Measurements from ENCODE around the gene VPREB3. TPM values are rescaled to one million over a fixed set of nuclear protein-coding genes. Genes with fewer than 3 reads are reported as not detected.

Gene VPREB3, protein sequence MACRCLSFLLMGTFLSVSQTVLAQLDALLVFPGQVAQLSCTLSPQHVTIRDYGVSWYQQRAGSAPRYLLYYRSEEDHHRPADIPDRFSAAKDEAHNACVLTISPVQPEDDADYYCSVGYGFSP
- total RNA-seq = not detected
- 1 to 10 TPM in 1 of 2 donors, under 1 TPM in 1; 0.39 to 1.4 TPM for polyA plus RNA-seq
- long read RNA-seq, donor 1, partial matches to known transcripts = 0 of 3 reads
- long read RNA-seq, donor 1, other reads (novel, unspliced or antisense) = 0 of 3 reads
- long read RNA-seq, donor 2 = 0 reads
- long read RNA-seq, donor 3 = 0 reads
- long read RNA-seq, donor 4 = 0 reads
- long read RNA-seq, donor 5 = 0 reads

DNA sequence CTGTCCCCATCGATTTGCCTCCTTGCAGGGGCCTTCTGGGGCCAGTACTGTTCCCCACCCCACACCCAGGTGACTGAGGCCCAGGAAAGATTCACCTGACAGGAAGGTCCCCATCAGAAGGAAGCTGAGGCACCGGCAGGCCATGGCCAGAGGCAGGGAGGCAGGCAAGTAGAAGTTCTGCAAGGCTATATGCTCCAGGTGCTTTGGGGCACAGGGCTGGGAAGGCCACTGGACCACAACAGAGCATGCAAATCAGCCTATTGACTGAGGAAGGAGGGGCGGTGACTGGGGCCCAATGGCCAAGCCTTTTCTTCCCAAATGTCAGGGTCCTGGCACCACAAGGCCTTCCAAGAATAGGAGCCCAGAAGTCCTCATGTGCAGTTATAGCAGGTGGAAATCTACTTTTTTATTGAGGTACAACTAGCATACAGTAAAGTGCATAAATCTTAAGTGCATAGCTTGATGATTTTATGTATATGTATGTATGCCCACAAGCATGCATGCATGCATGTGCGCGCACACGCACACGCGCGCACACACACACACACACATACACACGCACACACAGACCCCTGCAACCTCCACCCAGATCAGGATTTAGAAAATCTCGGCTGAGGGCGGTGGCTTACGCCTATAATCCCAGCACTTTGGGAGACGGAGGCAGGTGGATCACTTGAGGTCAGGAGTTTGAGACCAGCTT lies at the start of gene VPREB3:
Gene VPREB3 (minus strand): TSS at position 206 of the 700 bp plus-strand sequence. CDS start 62 bp downstream, at position 144.
- H3K27me3 ChIP-seq (ENCODE audit: control insufficient read depth in 3 of 3, insufficient read depth in 3 of 3, low read length in 2 of 3) = no peaks in the 10 kb centered on the region
- WGBS, 2 donors = 82 to 90% methylated on average over 14 of the region's 14 CpGs

DNA sequence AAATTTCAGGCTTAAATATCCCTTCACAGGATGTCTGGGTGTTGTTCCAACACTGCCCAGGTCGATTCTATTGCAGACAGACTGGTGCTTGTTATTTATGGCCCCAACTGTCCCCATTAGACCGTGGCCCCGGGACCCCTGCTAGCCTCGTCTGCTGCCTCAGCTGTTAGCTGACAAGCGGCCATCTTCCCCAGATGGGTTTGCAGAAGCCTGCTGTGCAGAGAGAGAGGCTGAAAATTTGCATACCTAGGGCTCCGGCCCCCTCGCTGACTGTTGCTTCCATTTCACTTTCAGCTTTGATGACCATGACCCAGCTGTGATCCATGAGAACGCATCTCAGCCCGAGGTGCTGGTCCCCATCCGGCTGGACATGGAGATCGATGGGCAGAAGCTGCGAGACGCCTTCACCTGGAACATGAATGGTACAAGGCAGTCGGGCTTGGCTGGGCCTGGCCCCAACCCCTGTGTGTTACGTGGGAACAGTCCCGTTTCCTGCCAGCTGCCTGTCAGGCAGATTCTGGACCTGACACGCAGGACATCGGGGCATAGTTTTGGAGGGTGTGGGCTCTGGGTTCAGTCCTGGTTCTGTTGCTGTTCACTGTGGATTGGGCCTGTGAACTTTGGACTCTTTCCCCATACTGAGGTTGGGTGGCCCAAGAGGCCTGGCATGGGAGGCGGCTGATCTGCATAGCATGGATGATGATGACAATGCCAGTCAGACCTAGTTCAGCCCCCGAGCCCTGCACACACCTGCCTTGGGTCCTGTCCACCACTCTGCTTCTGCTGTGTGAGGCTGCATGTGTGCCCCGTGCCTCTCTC lies 49.0 kb upstream of the VPREB3 start:
- no peak overlapping the region for H3K9ac ChIP-seq (ENCODE audit: insufficient read depth in 1 of 2, low read length in 2 of 2)
- H3K27ac ChIP-seq (ENCODE audit: low read depth in 1 of 2, low read length in 1 of 2) = no peak overlapping the region
- DNase-seq (no peak), ATAC-seq (ENCODE audit: insufficient read depth, low FRiP score) (no peak)
- TF ChIP-seq, protein P1, sequence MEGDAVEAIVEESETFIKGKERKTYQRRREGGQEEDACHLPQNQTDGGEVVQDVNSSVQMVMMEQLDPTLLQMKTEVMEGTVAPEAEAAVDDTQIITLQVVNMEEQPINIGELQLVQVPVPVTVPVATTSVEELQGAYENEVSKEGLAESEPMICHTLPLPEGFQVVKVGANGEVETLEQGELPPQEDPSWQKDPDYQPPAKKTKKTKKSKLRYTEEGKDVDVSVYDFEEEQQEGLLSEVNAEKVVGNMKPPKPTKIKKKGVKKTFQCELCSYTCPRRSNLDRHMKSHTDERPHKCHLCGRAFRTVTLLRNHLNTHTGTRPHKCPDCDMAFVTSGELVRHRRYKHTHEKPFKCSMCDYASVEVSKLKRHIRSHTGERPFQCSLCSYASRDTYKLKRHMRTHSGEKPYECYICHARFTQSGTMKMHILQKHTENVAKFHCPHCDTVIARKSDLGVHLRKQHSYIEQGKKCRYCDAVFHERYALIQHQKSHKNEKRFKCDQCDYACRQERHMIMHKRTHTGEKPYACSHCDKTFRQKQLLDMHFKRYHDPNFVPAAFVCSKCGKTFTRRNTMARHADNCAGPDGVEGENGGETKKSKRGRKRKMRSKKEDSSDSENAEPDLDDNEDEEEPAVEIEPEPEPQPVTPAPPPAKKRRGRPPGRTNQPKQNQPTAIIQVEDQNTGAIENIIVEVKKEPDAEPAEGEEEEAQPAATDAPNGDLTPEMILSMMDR (IDR thresholded peaks at IDR 0.05; ENCODE audit: control extremely low read depth, extremely low read depth) = no peak
- peaks cover 0 to 2% (median 0%) of the 10 kb centered on the region in 4 donors for H3K9me3 ChIP-seq (ENCODE audit: control insufficient read depth in 4 of 4, insufficient read depth in 3 of 4, low read length in 3 of 4)
- no peak overlapping the region for H3K4me3 ChIP-seq
- no peaks in the 10 kb centered on the region for H3K27me3 ChIP-seq (ENCODE audit: control insufficient read depth in 3 of 3, insufficient read depth in 3 of 3, low read length in 2 of 3)
- H3K4me1 ChIP-seq (ENCODE audit: control insufficient read depth in 5 of 5, insufficient read depth in 5 of 5, low read length in 5 of 5) = no peaks in the 10 kb centered on the region
- WGBS, 2 donors = 83 to 88% methylated on average over 21 of the region's 21 CpGs
- peaks cover 21 to 62% (median 53%) of the 10 kb centered on the region in 4 donors for H3K36me3 ChIP-seq (ENCODE audit: control insufficient read depth in 4 of 4, insufficient read depth in 4 of 4, low read length in 4 of 4)

More for the DNA sequence above, at the start of gene VPREB3:
- DNase-seq (no peak), ATAC-seq (ENCODE audit: insufficient read depth, low FRiP score) (no peak)
- Histone ChIP-seq H3K4me1 (ENCODE audit: control insufficient read depth in 5 of 5, insufficient read depth in 5 of 5, low read length in 5 of 5) (peaks cover 0 to 16% (median 4%) of the 10 kb centered on the region in 5 donors), H3K36me3 (ENCODE audit: control insufficient read depth in 4 of 4, insufficient read depth in 4 of 4, low read length in 4 of 4) (no peaks in the 10 kb centered on the region), H3K9ac (ENCODE audit: insufficient read depth in 1 of 2, low read length in 2 of 2) (no peak within 1 kb of the TSS), H3K9me3 (ENCODE audit: control insufficient read depth in 4 of 4, insufficient read depth in 3 of 4, low read length in 3 of 4) (no peaks in the 10 kb centered on the region), H3K27ac (ENCODE audit: low read depth in 1 of 2, low read length in 1 of 2) (no peak within 1 kb of the TSS), H3K4me3 (no peak within 1 kb of the TSS)
- TF ChIP-seq, protein P1 (IDR thresholded peaks at IDR 0.05; ENCODE audit: control extremely low read depth, extremely low read depth) = no peak

DNA sequence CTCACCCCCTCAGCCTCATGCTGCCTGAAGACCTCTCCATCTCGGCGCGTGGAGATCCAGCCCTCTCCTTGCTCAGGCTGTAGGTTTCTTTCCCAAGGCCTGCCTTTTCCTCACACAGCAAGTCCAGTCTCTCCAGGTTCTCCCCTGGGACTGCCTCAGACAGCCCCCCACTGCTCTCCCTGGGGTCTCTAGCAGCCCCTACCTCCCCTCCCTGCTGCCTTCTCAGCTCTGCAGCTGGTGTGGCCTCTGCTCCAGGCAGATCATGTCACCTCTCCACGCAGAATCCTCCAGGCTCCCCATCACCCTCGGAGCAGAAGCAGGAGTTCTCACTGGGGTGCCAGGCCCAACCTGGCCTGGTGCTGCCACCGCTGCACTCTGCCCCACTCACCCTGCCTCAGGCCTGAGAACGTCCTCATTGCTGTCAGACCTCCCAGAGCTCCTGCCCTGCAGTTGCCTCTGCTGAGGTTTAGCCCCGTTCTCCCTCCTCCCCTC lies 47.7 kb upstream of the VPREB3 start:
- DNase-seq = no peak
- H3K27me3 ChIP-seq (ENCODE audit: control insufficient read depth in 3 of 3, insufficient read depth in 3 of 3, low read length in 2 of 3) = no peaks in the 10 kb centered on the region
- 95 to 96% methylated on average over 8 of the region's 8 CpGs for WGBS, 2 donors
- no peak for ATAC-seq (ENCODE audit: insufficient read depth, low FRiP score)
- no peak overlapping the region for H3K9ac ChIP-seq (ENCODE audit: insufficient read depth in 1 of 2, low read length in 2 of 2)
- peaks cover 21 to 65% (median 55%) of the 10 kb centered on the region in 4 donors for H3K36me3 ChIP-seq (ENCODE audit: control insufficient read depth in 4 of 4, insufficient read depth in 4 of 4, low read length in 4 of 4)
- H3K9me3 ChIP-seq (ENCODE audit: control insufficient read depth in 4 of 4, insufficient read depth in 3 of 4, low read length in 3 of 4) = peaks cover 0 to 2% (median 0%) of the 10 kb centered on the region in 4 donors
- H3K4me3 ChIP-seq = no peak overlapping the region
- TF ChIP-seq, protein P1 (IDR thresholded peaks at IDR 0.05; ENCODE audit: control extremely low read depth, extremely low read depth) = no peak
- no peak overlapping the region for H3K27ac ChIP-seq (ENCODE audit: low read depth in 1 of 2, low read length in 1 of 2)
- no peaks in the 10 kb centered on the region for H3K4me1 ChIP-seq (ENCODE audit: control insufficient read depth in 5 of 5, insufficient read depth in 5 of 5, low read length in 5 of 5)
